ENCODE data around the gene YJEFN3.

- TF ChIP-seq CTCF (conservative IDR thresholded peaks at IDR 0.05; ENCODE audit: low read length) = no peak
- TF ChIP-seq EZH2phosphoT487 (IDR thresholded peaks at IDR 0.05; ENCODE audit: borderline replicate concordance) = no peak
Observed at GRCh38 chr19:19514881-19515641, 13.7 kb upstream of the YJEFN3 start, which contains the start of gene TSSK6.

All from Loucy (cell line).